Activated T-helper 2 cell treated with anti-CD3 and anti-CD28 coated beads, Interferon-gamma antibody, Interleukin-2, Interleukin-4, amounts not matched to agents 10 μg/mL and 5 μg/mL and 100 μg/mL, durations not matched to agents 14 hours and 24 hours and 36 hours (primary cell): ENCODE measurements around the gene C15orf62. TPM values are rescaled to one million over a fixed set of nuclear protein-coding genes. Genes with fewer than 3 reads are reported as not detected.
A peak's percentile ranks its signal among the peaks of the same experiment; 100 is the strongest.

ENCODE experiments used
- DNase-seq: peaks from one replicate; pipeline ENCODE4 v3.0.0; 2021; ENCODE audit warnings: low spot score
- H3K27ac Mint-ChIP-seq: one replicate; pipeline ENCODE4 v1.8.0; 2021; ENCODE audit warnings: mixed read lengths
- H3K27me3 Mint-ChIP-seq: one replicate; pipeline ENCODE4 v1.8.0; 2021; ENCODE audit warnings: low read depth, mixed read lengths
- H3K36me3 Mint-ChIP-seq: one replicate; pipeline ENCODE4 v1.8.0; 2021; ENCODE audit warnings: low read depth, mixed read lengths
- H3K4me1 Mint-ChIP-seq: one replicate; pipeline ENCODE4 v1.8.0; 2021; ENCODE audit warnings: low read depth, mixed read lengths
- H3K4me3 Mint-ChIP-seq: one replicate; pipeline ENCODE4 v1.8.0; 2021; ENCODE audit warnings: low read depth, mild to moderate bottlenecking, moderate library complexity, mixed read lengths
- H3K9me3 Mint-ChIP-seq: one replicate; pipeline ENCODE4 v1.8.0; 2021; ENCODE audit warnings: mixed read lengths
- intact Hi-C: fragments of 100-400 bp; cut with micrococcal nuclease; formaldehyde crosslinking; loops from one replicate; pipeline ENCODE4 v1.15.1; 2023
- total RNA-seq: library from RNA; stranded (reverse); gene quantifications from 2 replicates; pipeline ENCODE4 v1.2.3, GENCODE V29; 2022

The C15orf62 gene
- total RNA-seq, 1 donor from 2014 or later: 0.48 TPM

DNA sequence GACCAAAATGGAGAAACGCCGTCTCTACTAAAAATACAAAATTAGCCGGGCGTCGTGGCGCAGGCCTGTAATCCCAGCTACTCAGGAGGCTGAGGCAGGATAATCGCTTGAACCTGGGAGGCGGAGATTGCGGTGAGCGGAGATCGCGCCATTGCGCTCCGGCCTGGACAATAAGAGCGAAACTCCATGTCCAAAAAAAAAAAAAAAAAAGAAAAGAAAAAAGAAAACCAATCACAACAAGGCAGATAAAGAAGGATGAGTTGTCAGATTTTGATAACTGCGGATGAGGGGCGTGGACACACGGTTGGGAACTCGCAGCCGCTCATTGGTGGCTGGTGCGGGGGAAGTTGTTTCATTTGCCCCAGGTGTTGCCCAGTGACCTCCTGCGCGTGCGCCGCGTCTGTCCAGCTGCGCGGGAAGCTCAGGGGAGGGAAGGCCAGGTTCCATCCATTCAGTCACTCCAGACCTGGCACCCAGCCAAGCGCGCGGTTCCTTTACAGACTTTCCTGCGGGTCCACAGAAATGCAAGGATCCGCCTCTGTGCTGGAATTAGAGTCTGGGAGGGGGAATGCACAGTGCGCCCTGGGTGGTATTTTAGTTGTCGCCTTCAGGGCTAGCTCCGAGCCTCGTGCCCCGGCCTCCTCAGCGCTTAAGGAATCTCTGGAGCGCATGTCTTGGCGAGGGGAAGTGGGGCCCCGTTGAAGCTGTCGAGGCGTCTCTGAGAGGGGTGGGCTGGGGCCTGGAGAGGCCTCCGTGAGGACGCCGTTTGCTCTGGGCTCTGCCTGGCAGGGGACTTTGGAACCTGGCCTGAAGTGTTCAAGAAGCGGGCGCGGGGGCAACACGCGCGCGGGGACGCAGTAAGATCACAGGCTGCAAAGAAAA lies 6.6 kb upstream of the C15orf62 start:
- Mint-ChIP-seq H3K36me3 (peaks cover 11% of the 10 kb centered on the region), H3K4me1 (peaks cover 15% of the 10 kb centered on the region), H3K4me3 (peak overlapping the region; percentile 78), H3K27ac (peak overlapping the region; percentile 90), H3K9me3 (no peaks in the 10 kb centered on the region), H3K27me3 (no peaks in the 10 kb centered on the region)
- DNase-seq: peak; percentile 30
- intact Hi-C loops: loop anchor here (1.0 to 10.0 kb wide), 2 partner anchors 8 to 168 kb away; partner anchors contain the start of genes KNL1 and RMDN3

DNA sequence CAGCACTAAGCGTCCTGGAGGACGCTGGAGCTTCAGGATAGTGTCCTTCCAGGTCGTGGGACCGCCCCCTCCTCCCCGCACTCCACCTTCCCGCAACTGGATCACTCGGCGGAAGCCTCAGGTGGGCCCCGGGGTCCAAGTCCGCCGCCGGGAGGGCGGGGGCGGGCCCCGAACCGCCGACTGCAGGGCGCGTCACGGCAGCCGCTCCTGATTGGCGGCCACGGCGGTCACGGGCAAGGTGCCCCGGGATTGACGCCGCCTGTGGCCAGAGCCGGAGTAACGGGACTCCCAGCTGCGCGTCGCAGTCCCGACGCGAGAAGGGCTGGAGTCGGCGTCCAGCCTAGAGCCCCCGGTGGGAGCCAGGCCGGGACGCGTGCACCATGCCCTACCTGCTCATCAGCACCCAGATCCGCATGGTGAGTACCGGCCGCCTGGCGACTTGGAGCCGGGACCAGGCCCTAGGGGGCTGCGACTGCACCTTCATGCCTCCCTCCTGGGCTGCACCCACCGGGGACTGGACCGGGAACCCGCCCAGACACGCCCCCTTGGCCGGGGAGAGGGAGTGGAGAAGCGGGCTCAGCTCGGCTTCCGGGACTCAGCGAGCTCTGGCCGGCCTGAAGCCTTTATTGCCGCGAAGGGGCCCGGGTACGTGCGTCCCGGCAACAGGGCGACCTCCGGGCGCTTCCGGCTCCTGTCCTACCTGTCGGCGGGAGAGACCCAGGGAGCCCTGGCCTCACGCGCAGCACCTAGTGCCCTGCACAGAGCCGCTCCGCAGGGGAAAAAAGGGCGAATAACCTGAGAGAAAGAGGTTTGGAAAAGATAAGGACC lies 5.8 kb upstream of the C15orf62 start, which contains the start of gene GCHFR:
TSS of gene GCHFR (plus strand) at position 268 of the 828 bp plus-strand sequence. CDS start at position 381, 113 bp downstream.
- DNase-seq: peak; percentile 71
- Mint-ChIP-seq H3K4me1 (peaks cover 18% of the 10 kb centered on the region), H3K27ac (peak within 1 kb of the TSS; percentile 90), H3K27me3 (no peaks in the 10 kb centered on the region), H3K4me3 (peak within 1 kb of the TSS; percentile 78), H3K9me3 (no peaks in the 10 kb centered on the region), H3K36me3 (peaks cover 14% of the 10 kb centered on the region)
- intact Hi-C loops: loop anchor here (1.0 to 10.0 kb wide), 2 partner anchors 9 to 169 kb away; partner anchors contain the start of genes KNL1 and RMDN3

DNA sequence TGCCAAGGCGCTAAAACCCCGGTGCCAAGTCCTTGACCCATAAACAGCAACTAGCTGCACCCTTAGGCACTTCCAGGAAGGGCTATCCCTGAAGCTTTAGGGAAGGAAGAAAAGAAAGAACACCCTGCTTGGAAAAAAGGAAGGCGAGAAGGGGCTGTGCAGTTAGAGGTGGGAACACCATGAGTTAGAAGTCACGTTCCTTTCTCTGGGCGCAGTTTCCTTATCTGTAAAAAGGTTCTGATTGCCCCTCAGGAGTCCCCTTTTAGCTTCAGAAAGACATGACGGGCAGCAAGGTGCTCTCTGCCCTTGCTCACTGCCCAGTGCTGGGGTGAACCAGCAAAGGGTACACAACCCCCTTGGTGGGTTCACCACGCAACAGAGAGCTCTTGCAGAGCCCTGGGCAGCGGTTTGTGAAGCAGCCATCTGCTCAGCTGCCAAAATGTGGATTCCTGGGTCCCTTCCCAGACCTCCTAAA lies 5.1 kb upstream of the C15orf62 start:
- Mint-ChIP-seq H3K27me3 (no peaks in the 10 kb centered on the region), H3K36me3 (peaks cover 14% of the 10 kb centered on the region), H3K9me3 (no peaks in the 10 kb centered on the region), H3K27ac (peak overlapping the region; percentile 81), H3K4me3 (peak overlapping the region; percentile 78), H3K4me1 (peaks cover 22% of the 10 kb centered on the region)
- DNase-seq: no peak
- intact Hi-C loops: loop anchor here (10.0 kb wide), 1 partner anchor 170 kb away; the partner anchor contains the start of gene KNL1

DNA sequence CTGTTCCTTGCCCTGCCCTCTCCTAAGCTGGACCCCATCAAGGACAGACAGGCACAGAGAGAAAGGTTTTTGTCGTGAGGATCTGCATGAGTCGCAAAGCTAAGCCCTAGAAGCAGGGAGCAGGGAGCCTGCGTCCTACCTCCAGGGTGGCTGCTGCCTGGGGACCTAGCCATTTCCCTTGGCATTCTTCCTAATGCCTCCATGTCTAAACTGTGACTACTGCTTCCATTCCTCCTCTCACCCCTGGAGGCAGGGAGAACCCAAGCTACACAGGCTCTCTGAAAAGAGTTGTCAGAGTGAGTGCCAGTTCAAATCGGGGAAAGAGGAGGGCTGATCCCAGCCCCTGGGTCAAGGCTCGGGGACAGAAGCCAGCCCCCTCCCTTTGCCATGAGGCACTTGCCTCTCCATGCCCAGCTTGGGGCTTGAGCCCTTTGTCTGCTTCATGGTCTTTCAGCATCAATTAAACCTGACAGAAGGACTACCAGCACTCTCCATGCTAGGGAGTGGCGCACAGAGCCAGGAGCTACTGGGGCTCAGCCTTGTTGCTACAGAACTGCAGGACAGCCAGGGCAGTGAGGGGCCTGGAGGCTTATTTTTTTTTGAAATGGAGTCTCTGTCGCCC lies 3.5 kb upstream of the C15orf62 start:
- Mint-ChIP-seq H3K4me3 (no peak overlapping the region), H3K27me3 (no peaks in the 10 kb centered on the region), H3K9me3 (no peaks in the 10 kb centered on the region), H3K4me1 (peaks cover 27% of the 10 kb centered on the region), H3K27ac (peak overlapping the region; percentile 12), H3K36me3 (peaks cover 17% of the 10 kb centered on the region)
- intact Hi-C loops: loop anchor here (10.0 kb wide), 1 partner anchor 172 kb away; the partner anchor contains the start of gene KNL1
- DNase-seq: no peak

DNA sequence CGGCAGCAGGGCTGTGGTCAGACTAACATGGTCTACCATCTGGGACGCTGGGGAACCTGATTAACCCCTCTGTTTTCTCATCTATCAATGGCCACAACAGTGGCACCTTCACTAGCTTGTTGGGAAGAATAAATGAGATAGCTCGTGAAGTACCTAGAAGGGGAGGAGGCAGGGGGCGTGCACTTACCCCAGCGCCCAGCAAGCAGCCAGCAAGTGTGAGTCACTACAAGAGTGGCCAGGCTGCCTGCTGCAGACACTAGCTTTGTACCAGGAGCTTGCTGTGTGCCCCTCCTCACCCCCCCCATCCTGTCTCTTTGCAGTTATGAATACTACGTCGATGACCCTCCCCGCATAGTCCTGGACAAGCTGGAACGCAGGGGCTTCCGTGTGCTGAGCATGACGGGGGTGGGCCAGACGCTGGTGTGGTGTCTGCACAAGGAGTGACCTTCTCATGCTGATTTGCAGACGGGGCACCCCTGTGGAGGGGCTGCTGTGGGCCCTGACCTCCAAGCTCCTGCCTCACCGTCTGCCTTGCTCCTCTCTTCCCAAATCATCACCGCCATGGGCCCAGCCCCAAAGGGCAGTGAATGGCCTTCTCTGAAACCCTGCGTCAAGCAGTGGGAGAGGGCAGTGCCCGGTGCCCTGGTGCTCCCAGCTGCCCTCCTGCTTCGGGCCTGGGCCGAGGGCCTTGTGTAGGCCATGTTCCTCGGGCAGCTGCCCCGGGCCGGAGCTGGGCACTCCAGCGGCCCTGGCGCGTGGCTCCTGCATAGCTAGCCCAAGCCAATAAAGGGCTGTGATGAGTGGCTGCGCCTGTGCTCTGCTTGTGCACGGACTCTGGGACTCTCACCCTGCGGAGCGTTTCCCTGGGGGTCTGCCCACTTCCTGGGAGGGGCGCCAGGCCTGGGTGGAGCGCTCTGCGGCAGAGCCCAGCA lies 2.6 kb upstream of the C15orf62 start:
- Mint-ChIP-seq H3K27me3 (no peaks in the 10 kb centered on the region), H3K27ac (no peak overlapping the region), H3K9me3 (no peaks in the 10 kb centered on the region), H3K36me3 (peaks cover 20% of the 10 kb centered on the region), H3K4me3 (no peak overlapping the region), H3K4me1 (peaks cover 27% of the 10 kb centered on the region)
- intact Hi-C loops: loop anchor here (10.0 kb wide), 1 partner anchor 172 kb away; the partner anchor contains the start of gene KNL1
- DNase-seq: no peak

DNA sequence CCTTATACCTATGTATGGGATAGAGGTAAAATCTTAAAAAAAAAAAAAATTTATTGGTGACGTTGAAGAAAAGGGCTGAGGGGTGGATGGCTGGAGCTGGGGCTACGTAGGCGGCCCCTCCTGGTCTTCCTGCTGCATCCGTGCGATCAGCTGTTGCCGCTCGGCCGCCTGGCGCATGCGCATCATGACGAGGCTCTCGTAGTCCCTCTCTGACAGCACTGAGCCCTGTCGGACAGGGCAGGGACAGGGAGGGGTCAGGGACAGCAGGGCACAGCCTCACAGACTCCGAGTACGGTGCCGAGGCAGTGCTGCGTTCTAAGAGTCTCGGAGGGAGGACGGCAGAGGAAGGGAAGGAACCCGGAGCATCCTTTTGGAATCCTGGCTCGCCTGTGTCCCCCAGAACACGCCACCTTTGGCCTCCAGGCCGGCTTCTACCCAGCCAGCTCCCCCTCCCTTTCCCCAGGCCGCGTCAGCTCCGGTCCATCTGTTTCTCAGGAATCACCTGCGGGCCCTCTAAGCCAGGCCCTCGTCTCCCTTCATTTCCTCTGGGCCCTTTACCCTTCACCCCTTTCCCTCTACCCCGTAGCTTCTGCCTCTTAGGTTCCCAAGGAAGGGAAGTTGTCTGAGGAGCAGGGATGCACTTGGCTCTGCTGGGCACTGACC lies 1.8 kb upstream of the C15orf62 start:
- no peak overlapping the region for H3K27ac Mint-ChIP-seq

DNA sequence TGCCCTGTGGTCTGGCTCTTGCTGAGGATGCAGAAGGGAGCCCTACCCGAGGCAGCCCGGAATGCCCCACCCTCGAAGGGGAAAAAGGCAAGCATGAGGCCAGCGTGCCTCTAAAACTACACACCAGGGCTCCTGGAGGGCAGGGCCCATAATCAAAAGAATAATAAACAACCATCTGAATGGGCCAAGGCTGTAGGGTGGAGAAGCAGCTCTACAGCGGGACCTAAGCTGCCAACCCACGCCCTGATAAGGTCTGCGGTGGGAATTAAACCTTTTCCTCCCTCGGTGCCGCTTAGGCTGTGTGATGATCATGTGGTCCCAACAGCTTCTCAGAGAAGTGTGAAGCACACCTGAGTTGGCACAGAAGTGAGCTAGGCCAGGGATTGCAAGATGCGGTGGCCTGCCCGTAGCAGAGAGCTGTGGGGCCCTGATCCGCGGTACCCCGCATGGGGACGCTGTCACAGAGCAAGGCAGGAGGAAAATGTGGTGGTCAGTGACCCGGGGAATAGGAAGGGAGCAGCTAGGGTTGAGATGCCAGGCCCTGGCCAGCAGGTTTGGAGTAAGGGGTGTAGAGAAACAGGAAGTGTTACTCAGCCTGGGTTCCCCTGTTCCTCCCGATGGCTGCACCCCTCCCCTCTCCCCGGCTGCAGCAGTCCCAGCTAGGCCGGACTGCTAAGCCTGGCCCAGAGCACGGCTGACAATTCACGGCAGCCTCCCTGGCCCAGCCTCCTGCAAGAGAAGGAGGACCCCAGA lies 1.1 kb upstream of the C15orf62 start:
- H3K27ac Mint-ChIP-seq: peak overlapping the region; percentile 76
- H3K36me3 Mint-ChIP-seq: peaks cover 20% of the 10 kb centered on the region
- no peaks in the 10 kb centered on the region for H3K27me3 Mint-ChIP-seq
- no peaks in the 10 kb centered on the region for H3K9me3 Mint-ChIP-seq
- DNase-seq: no peak
- H3K4me3 Mint-ChIP-seq: no peak overlapping the region
- intact Hi-C loops: loop anchor here (10.0 kb wide), 1 partner anchor 174 kb away; the partner anchor contains the start of gene KNL1
- peaks cover 27% of the 10 kb centered on the region for H3K4me1 Mint-ChIP-seq

More for the DNA sequence above, 1.8 kb upstream of the C15orf62 start:
- no peaks in the 10 kb centered on the region for H3K9me3 Mint-ChIP-seq
- peaks cover 20% of the 10 kb centered on the region for H3K36me3 Mint-ChIP-seq
- intact Hi-C loops: loop anchor here (10.0 kb wide), 1 partner anchor 173 kb away; the partner anchor contains the start of gene KNL1
- H3K4me1 Mint-ChIP-seq: peaks cover 27% of the 10 kb centered on the region
- no peak overlapping the region for H3K4me3 Mint-ChIP-seq
- DNase-seq: no peak
- H3K27me3 Mint-ChIP-seq: no peaks in the 10 kb centered on the region

DNA sequence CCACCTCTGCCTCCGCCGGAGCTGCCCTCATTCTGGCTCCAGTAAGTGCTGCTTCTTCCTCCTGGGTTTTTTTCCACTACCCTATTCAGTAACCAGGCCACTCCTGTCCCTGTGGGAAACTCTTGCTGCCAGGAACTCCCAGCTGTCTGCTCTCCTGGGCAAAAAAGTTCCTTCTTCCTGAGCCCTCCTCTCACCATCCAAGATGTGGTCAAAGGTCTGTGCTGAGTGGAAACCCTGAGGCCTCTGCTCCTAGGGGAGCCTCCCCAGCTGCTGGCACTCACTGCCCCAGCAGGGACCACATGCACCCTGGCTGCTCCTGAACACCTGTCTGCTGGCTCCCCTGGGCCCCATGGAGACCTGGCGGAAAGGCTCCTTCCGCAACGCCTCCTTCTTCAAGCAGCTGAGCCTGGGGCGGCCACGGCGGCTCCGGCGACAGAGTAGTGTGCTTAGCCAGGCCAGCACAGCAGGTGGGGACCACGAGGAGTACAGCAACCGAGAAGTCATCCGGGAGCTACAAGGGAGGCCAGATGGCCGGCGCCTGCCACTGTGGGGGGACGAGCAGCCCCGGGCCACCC lies 454 bp downstream of the C15orf62 start:
- Mint-ChIP-seq H3K27ac (peak overlapping the region; percentile 77), H3K9me3 (no peaks in the 10 kb centered on the region), H3K27me3 (no peaks in the 10 kb centered on the region), H3K4me3 (no peak overlapping the region), H3K4me1 (peaks cover 19% of the 10 kb centered on the region), H3K36me3 (peaks cover 29% of the 10 kb centered on the region)
- intact Hi-C loops: no loop called here
- DNase-seq: no peak

DNA sequence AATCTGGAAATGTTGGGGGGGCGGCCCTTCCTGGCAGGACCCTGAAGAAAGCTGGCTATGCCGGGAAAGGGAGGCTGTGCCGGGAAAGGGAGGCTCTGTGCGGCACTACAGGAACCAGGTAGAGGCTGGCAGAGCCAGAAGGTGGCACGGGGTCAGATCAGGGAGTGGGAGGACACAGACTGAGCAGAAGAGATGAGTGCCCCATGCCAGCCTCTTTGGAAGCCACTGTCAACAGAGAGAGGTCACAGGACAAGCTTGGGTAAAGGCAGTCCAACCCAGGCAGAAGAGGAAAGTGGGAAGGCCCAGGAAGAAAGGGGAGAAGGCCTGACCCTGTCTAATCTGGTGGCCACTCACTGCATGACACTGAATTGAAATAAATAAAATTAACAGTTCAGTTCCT lies 1.5 kb downstream of the C15orf62 start:
- peaks cover 12% of the 10 kb centered on the region for H3K4me1 Mint-ChIP-seq
- H3K27me3 Mint-ChIP-seq: no peaks in the 10 kb centered on the region
- no peaks in the 10 kb centered on the region for H3K9me3 Mint-ChIP-seq
- DNase-seq: no peak
- H3K36me3 Mint-ChIP-seq: peaks cover 29% of the 10 kb centered on the region
- H3K27ac Mint-ChIP-seq: no peak overlapping the region
- no peak overlapping the region for H3K4me3 Mint-ChIP-seq
- intact Hi-C loops: no loop called here

DNA sequence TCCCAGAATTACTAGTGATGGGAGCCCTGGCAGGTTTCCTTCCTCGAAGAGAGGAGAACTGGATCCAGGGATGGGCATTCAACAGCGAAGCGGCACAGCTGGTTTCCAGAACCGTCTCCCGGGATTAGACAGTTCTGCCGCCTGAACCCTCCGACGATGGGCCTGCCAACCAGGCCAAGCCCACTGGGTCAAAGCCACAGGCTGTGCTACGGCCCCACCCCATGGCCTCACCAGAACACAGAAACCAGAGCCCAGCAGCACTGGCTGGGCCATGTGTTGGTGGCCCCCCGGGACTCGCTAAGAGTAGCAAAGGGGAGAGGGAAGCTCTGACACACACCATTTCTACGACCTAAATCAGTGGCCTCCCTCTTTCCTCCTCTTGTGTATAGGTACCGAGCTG lies 2.2 kb downstream of the C15orf62 start:
- peaks cover 32% of the 10 kb centered on the region for H3K36me3 Mint-ChIP-seq

More for the DNA sequence above, 2.2 kb downstream of the C15orf62 start:
- intact Hi-C loops: no loop called here
- no peak for DNase-seq
- Mint-ChIP-seq H3K4me1 (peaks cover 14% of the 10 kb centered on the region), H3K27me3 (no peaks in the 10 kb centered on the region), H3K9me3 (no peaks in the 10 kb centered on the region), H3K27ac (no peak overlapping the region), H3K4me3 (no peak overlapping the region)
